GM12875 (cell line): ENCODE data around the gene THUMPD2.

Source experiments
- H3K4me3 ChIP-seq: one replicate; pipeline ENCODE4 v1.5.1; 2011; ENCODE audit warnings: low read depth, low read length, control low read depth
- TF ChIP-seq, protein P1 (sequence below): IDR thresholded peaks from 2 replicates; pipeline ENCODE4 v1.5.1; 2011; ENCODE audit warnings: low read depth, mild to moderate bottlenecking, control low read depth, inconsistent platforms, low read length, moderate library complexity, borderline replicate concordance; ENCODE audit not compliant: insufficient read depth

Gene THUMPD2

DNA sequence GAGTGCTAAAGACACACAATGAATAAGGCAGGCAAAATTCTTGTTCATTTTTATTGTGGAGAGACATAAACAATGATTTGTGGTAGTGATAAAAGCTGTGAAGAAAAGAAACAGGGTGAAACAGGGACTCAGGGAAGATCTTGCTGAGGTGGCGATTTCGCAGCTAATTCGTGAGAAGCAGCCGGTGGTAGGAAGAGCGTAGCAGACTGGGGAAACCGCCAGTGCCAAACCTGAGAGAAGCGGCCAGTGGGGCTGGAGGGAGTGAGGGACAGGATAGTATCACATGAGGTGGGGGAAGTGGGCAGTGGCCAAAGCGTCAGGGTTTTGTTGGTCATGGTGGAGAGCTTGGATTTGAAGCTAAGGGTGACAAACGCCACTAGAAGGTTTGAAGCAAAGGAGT, 71.1 kb downstream of the THUMPD2 start:
- H3K4me3 ChIP-seq, result no peak overlapping the region
- TF ChIP-seq, protein P1, sequence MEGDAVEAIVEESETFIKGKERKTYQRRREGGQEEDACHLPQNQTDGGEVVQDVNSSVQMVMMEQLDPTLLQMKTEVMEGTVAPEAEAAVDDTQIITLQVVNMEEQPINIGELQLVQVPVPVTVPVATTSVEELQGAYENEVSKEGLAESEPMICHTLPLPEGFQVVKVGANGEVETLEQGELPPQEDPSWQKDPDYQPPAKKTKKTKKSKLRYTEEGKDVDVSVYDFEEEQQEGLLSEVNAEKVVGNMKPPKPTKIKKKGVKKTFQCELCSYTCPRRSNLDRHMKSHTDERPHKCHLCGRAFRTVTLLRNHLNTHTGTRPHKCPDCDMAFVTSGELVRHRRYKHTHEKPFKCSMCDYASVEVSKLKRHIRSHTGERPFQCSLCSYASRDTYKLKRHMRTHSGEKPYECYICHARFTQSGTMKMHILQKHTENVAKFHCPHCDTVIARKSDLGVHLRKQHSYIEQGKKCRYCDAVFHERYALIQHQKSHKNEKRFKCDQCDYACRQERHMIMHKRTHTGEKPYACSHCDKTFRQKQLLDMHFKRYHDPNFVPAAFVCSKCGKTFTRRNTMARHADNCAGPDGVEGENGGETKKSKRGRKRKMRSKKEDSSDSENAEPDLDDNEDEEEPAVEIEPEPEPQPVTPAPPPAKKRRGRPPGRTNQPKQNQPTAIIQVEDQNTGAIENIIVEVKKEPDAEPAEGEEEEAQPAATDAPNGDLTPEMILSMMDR, result no peak

GRCh38 chr2:39706945-39707344, 72.1 kb downstream of the THUMPD2 start:
- no peak overlapping the region for H3K4me3 ChIP-seq
- TF ChIP-seq, protein P1, result no peak

DNA sequence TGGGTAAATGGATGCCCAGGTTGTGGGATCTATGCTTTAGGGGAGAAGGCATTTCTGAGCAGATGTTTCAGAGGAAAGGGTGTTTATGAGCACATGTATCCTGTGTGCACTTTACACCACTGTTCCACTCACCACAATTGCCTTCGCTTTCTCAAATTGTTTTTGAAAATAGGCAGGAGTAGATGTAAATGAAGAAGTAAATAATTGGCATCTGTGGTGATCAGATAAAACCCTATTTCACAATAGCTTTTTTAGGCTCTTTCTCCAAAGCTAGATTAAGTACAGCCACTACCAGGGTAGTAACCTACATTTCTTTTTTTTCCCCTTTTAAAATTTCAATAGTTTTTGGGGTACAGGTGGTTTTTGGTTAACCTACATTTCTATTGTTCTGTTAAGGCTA, 72.7 kb downstream of the THUMPD2 start:
- no peak overlapping the region for H3K4me3 ChIP-seq
- TF ChIP-seq, protein P1, result no peak

- TF ChIP-seq, protein P1, result no peak
- no peak overlapping the region for H3K4me3 ChIP-seq
Measured at GRCh38 chr2:39705638-39706037, 73.4 kb downstream of the THUMPD2 start.

DNA sequence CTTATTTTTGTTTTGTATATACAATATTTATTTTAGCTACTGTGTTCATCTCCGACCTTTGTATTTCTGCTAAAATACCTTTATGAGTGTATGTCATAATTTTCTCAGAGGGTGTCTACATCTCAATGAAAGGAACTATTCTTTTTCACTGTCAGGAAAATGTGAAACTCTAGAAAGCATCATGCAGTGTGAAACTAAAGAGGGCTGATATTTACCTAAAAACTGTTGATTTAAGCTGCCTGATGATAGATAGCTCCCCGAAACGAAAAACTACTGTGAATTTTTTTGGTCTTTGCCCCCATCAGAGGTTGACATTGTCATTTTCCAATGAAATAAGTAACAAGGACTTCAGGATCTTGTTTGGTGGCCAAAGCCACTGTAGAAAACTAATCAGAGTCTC, 74.5 kb downstream of the THUMPD2 start:
- H3K4me3 ChIP-seq, result no peak overlapping the region
- TF ChIP-seq, protein P1, result no peak

- no peak overlapping the region for H3K4me3 ChIP-seq
- TF ChIP-seq, protein P1, result no peak
Measured at GRCh38 chr2:39703181-39703872, 75.7 kb downstream of the THUMPD2 start.

- TF ChIP-seq, protein P1, result no peak
- no peak overlapping the region for H3K4me3 ChIP-seq
Measured at GRCh38 chr2:39701137-39701536, 77.9 kb downstream of the THUMPD2 start.
